Adrenal gland (tissue), 5 donors: ENCODE results near the gene RELT.

Source experiments
- CTCF ChIP-seq, 6 experiments: fragments of 450-650 bp in 4 of 6; fragments of 200-600 bp in 2 of 6; sonication (generic) in 1 of 6; IDR thresholded peaks; 1 replicate in 5 of 6; 2 replicates in 1 of 6; pipeline versions ENCODE4 v1.5.1 to v1.8.0; 2016 to 2021; ENCODE audit warnings: antibody characterized with exemption in 6 of 6, mild to moderate bottlenecking in 2 of 6, moderate library complexity in 1 of 6
- POLR2A ChIP-seq, 2 donors: fragments of 450-650 bp; IDR thresholded peaks; one replicate each; pipeline ENCODE4 v1.6.1; 2017; ENCODE audit warnings: antibody characterized with exemption in 2 of 2, mild to moderate bottlenecking in 2 of 2, moderate library complexity in 1 of 2
- donor health status: DM: no; HTN: no; CAD: no.

- TF ChIP-seq CTCF (IDR thresholded peaks at IDR 0.05) = no peak
- no peak for TF ChIP-seq POLR2A (IDR thresholded peaks at IDR 0.05)
Measured at GRCh38 chr11:73358071-73358470, 18.1 kb upstream of the RELT start.
